MM.1S (cell line): ENCODE data around the gene CNTROB.

ENCODE experiments used
- EZH2 ChIP-seq: fragments of 300-600 bp; sonication (generic); optimal IDR thresholded peaks from 2 replicates; pipeline ENCODE3; 2017; ENCODE audit warnings: low read depth, mild to moderate bottlenecking, antibody characterized with exemption, low read length, mixed read lengths
- EZH2phosphoT487 ChIP-seq: fragments of 300-600 bp; sonication (generic); IDR thresholded peaks from 2 replicates; pipeline ENCODE4 v1.6.1; 2018; ENCODE audit warnings: antibody characterized with exemption, low read length
- TF ChIP-seq, protein P1 (sequence below): fragments of 300-600 bp; sonication (generic); IDR thresholded peaks from 2 replicates; pipeline ENCODE4 v1.5.1; 2016; ENCODE audit warnings: antibody characterized with exemption, low read length, mixed read lengths

DNA sequence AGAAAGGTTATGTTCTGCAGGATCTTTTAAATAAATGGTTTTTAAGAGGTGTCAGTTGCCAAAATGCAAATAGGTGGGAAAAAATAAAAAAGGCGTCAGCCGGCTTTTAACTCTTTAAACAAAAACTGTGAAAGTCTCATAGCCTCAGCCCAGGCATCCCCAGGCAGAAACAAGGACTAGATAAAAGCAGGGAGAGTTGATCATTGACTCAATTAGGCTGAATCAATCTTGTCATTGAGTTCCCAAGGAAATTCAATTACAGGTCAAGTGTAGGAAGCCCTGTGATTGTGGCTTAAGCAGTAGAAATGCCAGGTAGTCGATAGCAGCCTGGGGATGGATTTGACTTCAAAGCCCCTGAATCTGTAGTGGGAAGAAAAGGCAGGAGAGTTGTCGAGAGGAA lies 39.6 kb downstream of the CNTROB start:
- TF ChIP-seq, protein P1, sequence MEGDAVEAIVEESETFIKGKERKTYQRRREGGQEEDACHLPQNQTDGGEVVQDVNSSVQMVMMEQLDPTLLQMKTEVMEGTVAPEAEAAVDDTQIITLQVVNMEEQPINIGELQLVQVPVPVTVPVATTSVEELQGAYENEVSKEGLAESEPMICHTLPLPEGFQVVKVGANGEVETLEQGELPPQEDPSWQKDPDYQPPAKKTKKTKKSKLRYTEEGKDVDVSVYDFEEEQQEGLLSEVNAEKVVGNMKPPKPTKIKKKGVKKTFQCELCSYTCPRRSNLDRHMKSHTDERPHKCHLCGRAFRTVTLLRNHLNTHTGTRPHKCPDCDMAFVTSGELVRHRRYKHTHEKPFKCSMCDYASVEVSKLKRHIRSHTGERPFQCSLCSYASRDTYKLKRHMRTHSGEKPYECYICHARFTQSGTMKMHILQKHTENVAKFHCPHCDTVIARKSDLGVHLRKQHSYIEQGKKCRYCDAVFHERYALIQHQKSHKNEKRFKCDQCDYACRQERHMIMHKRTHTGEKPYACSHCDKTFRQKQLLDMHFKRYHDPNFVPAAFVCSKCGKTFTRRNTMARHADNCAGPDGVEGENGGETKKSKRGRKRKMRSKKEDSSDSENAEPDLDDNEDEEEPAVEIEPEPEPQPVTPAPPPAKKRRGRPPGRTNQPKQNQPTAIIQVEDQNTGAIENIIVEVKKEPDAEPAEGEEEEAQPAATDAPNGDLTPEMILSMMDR, result no peak
- TF ChIP-seq EZH2 (no peak), EZH2phosphoT487 (no peak)
